OCI-LY3 (cell line): Measurements from ENCODE around the gene OR6V1.

Experiments used
- CTCF ChIP-seq: fragments of 200-600, 300-600 bp; sonication (generic); IDR thresholded peaks from 2 replicates; pipeline ENCODE4 v1.5.1; 2014; ENCODE audit warnings: antibody characterized with exemption, low read length, low read depth
- EZH2phosphoT487 ChIP-seq: fragments of 200-600 bp; shearing (Covaris generic); IDR thresholded peaks from 2 replicates; pipeline ENCODE4 v1.6.1; 2018; ENCODE audit warnings: antibody characterized with exemption, mixed run types, low read depth

- TF ChIP-seq CTCF: no peak
- TF ChIP-seq EZH2phosphoT487: no peak
Measured at GRCh38 chr7:143085109-143085508, 33.0 kb downstream of the OR6V1 start.
